IMR-90 (cell line): ENCODE measurements around the gene ERN1.

Experiments
- CEBPB ChIP-seq: IDR thresholded peaks from 2 replicates; pipeline ENCODE4 v1.6.1; 2012; ENCODE audit warnings: low read depth, low read length, improper control_type of control experiment
- MXI1 ChIP-seq: IDR thresholded peaks from 2 replicates; pipeline ENCODE4 v1.6.1; 2012; ENCODE audit warnings: low read depth, mild to moderate bottlenecking, low read length, moderate library complexity, borderline replicate concordance
- POLR2A ChIP-seq: IDR thresholded peaks from 2 replicates; pipeline ENCODE4 v1.6.1; 2012; ENCODE audit warnings: mild to moderate bottlenecking, low read depth, low read length
- RCOR1 ChIP-seq: IDR thresholded peaks from 2 replicates; pipeline ENCODE4 v1.6.1; 2012; ENCODE audit warnings: mild to moderate bottlenecking, low read length, improper control_type of control experiment; ENCODE audit not compliant: insufficient replicate concordance
- RFX5 ChIP-seq: IDR thresholded peaks from 2 replicates; pipeline ENCODE4 v1.8.0; 2012; ENCODE audit warnings: low read depth, mild to moderate bottlenecking, low read length, moderate library complexity
- TF ChIP-seq, protein P1 (sequence below): conservative IDR thresholded peaks from 2 replicates; pipeline ENCODE4 v1.5.1; 2012; ENCODE audit warnings: mild to moderate bottlenecking, low read depth, low read length, improper control_type of control experiment

DNA sequence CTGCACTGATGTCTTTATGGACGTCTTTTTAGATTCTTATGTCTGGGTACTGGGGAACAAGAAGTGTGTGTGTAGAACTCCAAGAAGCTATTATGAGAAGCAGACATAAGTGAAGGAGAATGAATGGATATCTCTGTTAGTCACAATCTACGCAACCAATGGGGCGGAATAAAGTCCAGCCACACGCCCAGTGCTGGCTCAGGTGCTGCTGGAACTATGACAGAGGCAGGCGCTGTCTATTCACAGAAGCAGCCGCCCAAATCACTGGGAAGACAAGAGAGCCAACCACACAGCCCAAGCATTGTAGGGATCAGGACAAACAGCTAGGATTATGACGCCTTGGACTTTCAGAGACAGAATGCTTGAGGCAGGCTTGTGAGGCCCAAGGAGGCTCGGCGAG, 65.6 kb downstream of the ERN1 start:
- TF ChIP-seq POLR2A (no peak), RFX5 (no peak), CEBPB (no peak), RCOR1 (no peak), MXI1 (no peak)
- TF ChIP-seq, protein P1, sequence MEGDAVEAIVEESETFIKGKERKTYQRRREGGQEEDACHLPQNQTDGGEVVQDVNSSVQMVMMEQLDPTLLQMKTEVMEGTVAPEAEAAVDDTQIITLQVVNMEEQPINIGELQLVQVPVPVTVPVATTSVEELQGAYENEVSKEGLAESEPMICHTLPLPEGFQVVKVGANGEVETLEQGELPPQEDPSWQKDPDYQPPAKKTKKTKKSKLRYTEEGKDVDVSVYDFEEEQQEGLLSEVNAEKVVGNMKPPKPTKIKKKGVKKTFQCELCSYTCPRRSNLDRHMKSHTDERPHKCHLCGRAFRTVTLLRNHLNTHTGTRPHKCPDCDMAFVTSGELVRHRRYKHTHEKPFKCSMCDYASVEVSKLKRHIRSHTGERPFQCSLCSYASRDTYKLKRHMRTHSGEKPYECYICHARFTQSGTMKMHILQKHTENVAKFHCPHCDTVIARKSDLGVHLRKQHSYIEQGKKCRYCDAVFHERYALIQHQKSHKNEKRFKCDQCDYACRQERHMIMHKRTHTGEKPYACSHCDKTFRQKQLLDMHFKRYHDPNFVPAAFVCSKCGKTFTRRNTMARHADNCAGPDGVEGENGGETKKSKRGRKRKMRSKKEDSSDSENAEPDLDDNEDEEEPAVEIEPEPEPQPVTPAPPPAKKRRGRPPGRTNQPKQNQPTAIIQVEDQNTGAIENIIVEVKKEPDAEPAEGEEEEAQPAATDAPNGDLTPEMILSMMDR, result no peak
